ENCODE measurements around the gene TRIM31.
A peak's percentile ranks its signal among the peaks of the same experiment; 100 is the strongest.

Gene TRIM31

GRCh38 chr6:30061858-30062458 is 50.9 kb downstream of the TRIM31 start:
- Histone ChIP-seq H3K27ac (ENCODE audit: low read depth, low read length) (no peak overlapping the region), H3K27me3 (ENCODE audit: control insufficient read depth, insufficient read depth, low read length) (no peaks in the 10 kb centered on the region), H3K9me3 (ENCODE audit: control insufficient read depth, insufficient read depth, low read length) (no peaks in the 10 kb centered on the region), H3K36me3 (ENCODE audit: control insufficient read depth, insufficient read depth, low read length) (peaks cover 11% of the 10 kb centered on the region; the same call in 1 of the 2 replicates), H3K9ac (ENCODE audit: low read depth, low read length) (peak overlapping the region; percentile 53), H3K4me3 (ENCODE audit: low read depth, low read length) (peak overlapping the region; percentile 92), H3K4me1 (ENCODE audit: control insufficient read depth, insufficient read depth, low read length) (peaks cover 4% of the 10 kb centered on the region; the same call in 1 of the 2 replicates)

- Histone ChIP-seq H3K27me3 (ENCODE audit: control insufficient read depth, insufficient read depth, low read length) (no peaks in the 10 kb centered on the region), H3K4me1 (ENCODE audit: control insufficient read depth, insufficient read depth, low read length) (peaks cover 4% of the 10 kb centered on the region; the same call in 1 of the 2 replicates), H3K36me3 (ENCODE audit: control insufficient read depth, insufficient read depth, low read length) (peaks cover 13% of the 10 kb centered on the region; the same call in 1 of the 2 replicates), H3K9ac (ENCODE audit: low read depth, low read length) (peak within 1 kb of the TSS; percentile 92), H3K4me3 (ENCODE audit: low read depth, low read length) (peak within 1 kb of the TSS; percentile 92), H3K9me3 (ENCODE audit: control insufficient read depth, insufficient read depth, low read length) (no peaks in the 10 kb centered on the region), H3K27ac (ENCODE audit: low read depth, low read length) (peak within 1 kb of the TSS; percentile 82)
Observed at GRCh38 chr6:30061092-30061857, 51.6 kb downstream of the TRIM31 start, which contains the start of gene POLR1H. Gene POLR1H (plus strand): TSS chr6:30061265. CDS start chr6:30061525, 260 bp downstream.

- H3K9ac ChIP-seq (ENCODE audit: low read depth, low read length), result peak overlapping the region; percentile 92
- no peaks in the 10 kb centered on the region for H3K27me3 ChIP-seq (ENCODE audit: control insufficient read depth, insufficient read depth, low read length)
- peak overlapping the region; percentile 82 for H3K27ac ChIP-seq (ENCODE audit: low read depth, low read length)
- peak overlapping the region; percentile 92 for H3K4me3 ChIP-seq (ENCODE audit: low read depth, low read length)
- no peaks in the 10 kb centered on the region for H3K4me1 ChIP-seq (ENCODE audit: control insufficient read depth, insufficient read depth, low read length)
- H3K36me3 ChIP-seq (ENCODE audit: control insufficient read depth, insufficient read depth, low read length), result peaks cover 13% of the 10 kb centered on the region; the same call in 1 of the 2 replicates
- no peaks in the 10 kb centered on the region for H3K9me3 ChIP-seq (ENCODE audit: control insufficient read depth, insufficient read depth, low read length)
Observed at GRCh38 chr6:30060606-30061091, 52.2 kb downstream of the TRIM31 start.

- Histone ChIP-seq H3K27me3 (ENCODE audit: control insufficient read depth, insufficient read depth, low read length) (no peaks in the 10 kb centered on the region), H3K27ac (ENCODE audit: low read depth, low read length) (no peak overlapping the region), H3K9me3 (ENCODE audit: control insufficient read depth, insufficient read depth, low read length) (no peaks in the 10 kb centered on the region), H3K36me3 (ENCODE audit: control insufficient read depth, insufficient read depth, low read length) (peaks cover 6% of the 10 kb centered on the region; the same call in 1 of the 2 replicates), H3K4me3 (ENCODE audit: low read depth, low read length) (no peak overlapping the region), H3K4me1 (ENCODE audit: control insufficient read depth, insufficient read depth, low read length) (no peaks in the 10 kb centered on the region), H3K9ac (ENCODE audit: low read depth, low read length) (no peak overlapping the region)
Observed at GRCh38 chr6:30055513-30055912, 57.4 kb downstream of the TRIM31 start.

GRCh38 chr6:30053682-30054081 is 59.2 kb downstream of the TRIM31 start:
- H3K27me3 ChIP-seq (ENCODE audit: control insufficient read depth, insufficient read depth, low read length), result no peaks in the 10 kb centered on the region
- H3K9ac ChIP-seq (ENCODE audit: low read depth, low read length), result no peak overlapping the region
- H3K36me3 ChIP-seq (ENCODE audit: control insufficient read depth, insufficient read depth, low read length), result peaks cover 6% of the 10 kb centered on the region; the same call in 1 of the 2 replicates
- no peak overlapping the region for H3K4me3 ChIP-seq (ENCODE audit: low read depth, low read length)
- no peak overlapping the region for H3K27ac ChIP-seq (ENCODE audit: low read depth, low read length)
- no peaks in the 10 kb centered on the region for H3K9me3 ChIP-seq (ENCODE audit: control insufficient read depth, insufficient read depth, low read length)
- no peaks in the 10 kb centered on the region for H3K4me1 ChIP-seq (ENCODE audit: control insufficient read depth, insufficient read depth, low read length)

Data from HUES48 (cell line).